ENCODE data around the gene GBP4. TPM values are rescaled to one million over a fixed set of nuclear protein-coding genes. Genes with fewer than 3 reads are reported as not detected.

GBP4 gene
- total RNA-seq, 2 donors from 2014 or later, result 6.0 to 6.1 TPM

Other genes starting within 250 kb of the GBP4 start
- 10 to 100 TPM; 21.8 to 26.1 TPM for gene KYAT3, start 206.3 kb downstream of the GBP4 start, total RNA-seq
- gene RBMXL1, start 206.3 kb downstream of the GBP4 start, total RNA-seq, result 10 to 100 TPM; 14.9 to 36.9 TPM
- 10 to 100 TPM; 15.8 to 32.7 TPM for gene GBP3, start 176.1 kb downstream of the GBP4 start, total RNA-seq
- gene GBP1, start 133.7 kb downstream of the GBP4 start, total RNA-seq, result 10 to 100 TPM in 1 of 2 donors, 1 to 10 TPM in 1; 9.1 to 13.9 TPM
- gene GBP2, start 72.8 kb downstream of the GBP4 start, total RNA-seq, result 10 to 100 TPM; 34.8 to 66.4 TPM
- not detected for gene GBP7, start 22.9 kb downstream of the GBP4 start, total RNA-seq
- 1 to 10 TPM in 1 of 2 donors, under 1 TPM in 1; 0.23 to 5.8 TPM for gene GBP5, start 73.9 kb upstream of the GBP4 start, total RNA-seq
- not detected for gene GBP6, start 165.1 kb upstream of the GBP4 start, total RNA-seq

All from prostate gland (tissue), 2 donors.